WTC11 (cell line): Measurements from ENCODE around the gene MIXL1.

Experiments
- CTCF ChIP-seq: fragments of 200-600 bp; IDR thresholded peaks from 2 replicates; pipeline ENCODE4 v1.8.0; 2022; ENCODE audit warnings: antibody characterized with exemption
- E2F5 ChIP-seq: sonication (generic); formaldehyde crosslinking; IDR thresholded peaks from 2 replicates; pipeline ENCODE4 v1.8.1; 2022; ENCODE audit warnings: mild to moderate bottlenecking, moderate library complexity, missing genetic modification reagents
- GABPB1 ChIP-seq: sonication (generic); formaldehyde crosslinking; IDR thresholded peaks from 2 replicates; pipeline ENCODE4 v1.8.1; 2023; ENCODE audit warnings: mild to moderate bottlenecking, missing genetic modification reagents
- RELA ChIP-seq: sonication (generic); formaldehyde crosslinking; IDR thresholded peaks from 2 replicates; pipeline ENCODE4 v1.8.1; 2022; ENCODE audit warnings: missing genetic modification reagents, mild to moderate bottlenecking, borderline replicate concordance
- TEAD1 ChIP-seq: sonication (generic); formaldehyde crosslinking; IDR thresholded peaks from 2 replicates; pipeline ENCODE4 v1.8.0; 2022; ENCODE audit warnings: mild to moderate bottlenecking, missing genetic modification reagents
- ZNF263 ChIP-seq: sonication (generic); formaldehyde crosslinking; IDR thresholded peaks from 2 replicates; pipeline ENCODE4 v1.8.1; 2022; ENCODE audit warnings: low read depth, mild to moderate bottlenecking, moderate library complexity, missing genetic modification reagents

GRCh38 chr1:226248796-226249195, 25.3 kb downstream of the MIXL1 start:
- TF ChIP-seq RELA (CRISPR knock-in tag) (no peak), ZNF263 (CRISPR knock-in tag) (no peak), CTCF (no peak), E2F5 (CRISPR knock-in tag) (no peak), TEAD1 (CRISPR knock-in tag) (no peak), GABPB1 (CRISPR knock-in tag) (no peak)
